HG03097 (cell line): ENCODE results near the gene AJAP1.

Experiments
- ATAC-seq: cut with Tn5 transposase; IDR thresholded peaks from one replicate; pipeline ENCODE4 v1.9.1; 2021; ENCODE audit not compliant: unreplicated experiment, low FRiP score

Gene AJAP1

GRCh38 chr1:4676253-4676652 lies 21.8 kb downstream of the AJAP1 start:
- ATAC-seq: no peak

DNA sequence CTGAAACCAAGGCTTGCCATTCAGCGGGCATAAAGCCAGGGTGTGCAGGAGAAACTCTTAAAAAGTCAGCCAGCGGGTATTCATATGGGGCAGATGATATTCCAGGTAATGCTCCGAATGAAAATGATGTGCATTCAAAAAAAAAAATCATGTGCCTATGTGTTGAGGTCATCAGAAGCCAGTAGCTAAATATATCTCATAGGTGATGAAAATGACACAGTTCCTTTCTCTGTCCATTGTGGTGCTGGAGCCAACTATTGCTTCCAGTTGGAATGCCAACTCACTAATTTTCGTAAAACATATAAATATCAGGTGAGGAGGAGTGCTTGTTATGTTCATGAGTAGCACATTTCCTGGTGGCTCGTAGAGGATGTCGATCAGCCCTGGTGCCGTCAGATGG lies 23.2 kb downstream of the AJAP1 start:
- ATAC-seq: no peak

DNA sequence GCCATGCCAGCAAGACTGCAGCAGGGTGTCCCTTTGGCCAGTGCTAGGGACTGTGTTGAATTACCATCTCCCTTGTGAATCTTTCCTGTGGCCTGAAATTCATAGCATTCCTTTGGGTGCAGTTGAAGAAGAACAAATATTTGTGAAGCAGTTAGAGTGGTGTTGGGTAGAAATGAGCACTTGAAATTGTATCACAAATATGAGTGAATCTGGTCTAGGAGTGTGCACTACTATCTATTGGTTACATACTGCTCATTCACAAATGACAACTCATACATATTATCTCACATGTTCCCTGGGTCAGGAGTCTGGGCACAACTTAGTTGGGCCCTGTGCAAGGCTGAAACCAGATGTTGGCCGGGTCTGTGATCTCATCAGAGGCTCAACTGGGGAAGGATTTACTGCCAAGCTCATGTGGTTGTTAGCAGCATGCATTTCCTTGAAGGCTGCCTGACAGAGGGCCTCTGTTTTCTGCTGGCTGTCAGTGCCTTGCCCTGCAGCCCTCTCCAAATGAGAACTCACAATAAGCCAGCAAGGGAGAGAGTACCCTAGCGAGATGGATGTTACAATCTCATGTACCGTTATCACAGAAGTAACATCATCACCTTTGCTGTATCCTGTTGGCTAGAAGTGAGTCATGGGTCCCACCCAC lies 23.8 kb downstream of the AJAP1 start:
- ATAC-seq: no peak

DNA sequence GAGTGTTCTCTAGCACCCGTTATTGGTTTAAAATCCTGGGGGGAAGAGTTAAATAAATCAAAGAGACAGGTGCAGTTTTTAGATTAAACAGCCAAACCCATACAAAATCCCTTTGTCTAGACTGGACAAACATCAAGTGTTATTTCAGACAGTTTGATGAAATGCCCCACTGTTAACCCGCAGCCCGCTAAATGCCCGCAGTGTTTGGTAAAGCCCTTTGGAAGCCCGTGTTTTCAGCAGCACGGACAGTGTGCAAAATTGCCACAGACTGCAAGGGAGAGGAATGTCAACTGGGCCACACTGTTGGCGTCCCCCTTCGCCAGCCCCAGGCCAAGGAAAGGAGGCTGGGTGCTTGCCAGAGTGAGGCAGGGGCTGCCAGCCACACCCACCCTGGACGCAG lies 26.6 kb downstream of the AJAP1 start:
- no peak for ATAC-seq

DNA sequence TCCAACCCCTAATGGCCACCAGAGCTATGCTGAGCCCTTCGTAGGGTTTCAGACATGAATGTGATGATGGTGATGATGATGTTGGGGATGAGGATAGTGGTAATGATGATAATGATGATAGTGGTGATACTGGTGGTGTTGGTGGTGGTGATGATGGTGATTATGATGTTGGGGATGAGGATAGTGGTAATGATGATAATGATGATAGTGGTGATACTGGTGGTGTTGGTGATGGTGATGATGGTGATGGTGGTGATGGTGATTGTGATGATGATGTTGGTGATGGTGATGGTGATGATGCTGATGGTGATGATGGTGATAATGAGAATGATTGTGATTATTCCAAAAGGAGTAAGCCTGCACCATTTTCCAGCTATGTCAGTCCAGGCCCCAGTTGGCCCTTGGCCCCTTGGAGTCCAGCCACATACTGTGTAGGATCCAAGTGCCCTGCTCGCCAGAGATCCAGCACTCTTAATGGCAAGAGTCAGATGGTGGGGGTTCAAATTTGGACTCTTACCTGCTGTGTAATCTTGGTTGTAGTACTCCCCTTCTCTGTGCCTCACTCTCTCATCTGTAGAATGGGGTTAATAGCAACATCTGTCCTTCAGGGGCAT lies 28.3 kb downstream of the AJAP1 start:
- no peak for ATAC-seq

DNA sequence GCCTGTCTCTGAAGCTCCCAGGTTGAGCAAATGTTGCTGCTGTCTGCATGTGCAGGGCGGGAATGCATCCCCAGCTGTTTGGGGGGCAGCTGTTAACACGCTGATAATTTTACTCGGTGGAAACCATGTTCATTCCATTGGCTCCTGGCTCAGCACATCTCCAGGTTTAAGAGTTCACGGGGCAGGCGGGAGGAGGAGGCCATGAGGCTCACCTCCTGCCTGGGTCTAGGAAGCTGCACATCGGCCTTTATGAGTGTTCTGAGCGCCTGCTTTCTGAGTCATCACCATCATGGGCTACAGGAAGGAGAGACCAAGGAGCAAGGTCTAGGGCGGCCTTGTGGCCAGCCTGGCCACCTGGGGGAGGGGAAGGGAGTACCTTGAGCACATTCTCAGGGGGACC lies 29.7 kb downstream of the AJAP1 start:
- no peak for ATAC-seq

DNA sequence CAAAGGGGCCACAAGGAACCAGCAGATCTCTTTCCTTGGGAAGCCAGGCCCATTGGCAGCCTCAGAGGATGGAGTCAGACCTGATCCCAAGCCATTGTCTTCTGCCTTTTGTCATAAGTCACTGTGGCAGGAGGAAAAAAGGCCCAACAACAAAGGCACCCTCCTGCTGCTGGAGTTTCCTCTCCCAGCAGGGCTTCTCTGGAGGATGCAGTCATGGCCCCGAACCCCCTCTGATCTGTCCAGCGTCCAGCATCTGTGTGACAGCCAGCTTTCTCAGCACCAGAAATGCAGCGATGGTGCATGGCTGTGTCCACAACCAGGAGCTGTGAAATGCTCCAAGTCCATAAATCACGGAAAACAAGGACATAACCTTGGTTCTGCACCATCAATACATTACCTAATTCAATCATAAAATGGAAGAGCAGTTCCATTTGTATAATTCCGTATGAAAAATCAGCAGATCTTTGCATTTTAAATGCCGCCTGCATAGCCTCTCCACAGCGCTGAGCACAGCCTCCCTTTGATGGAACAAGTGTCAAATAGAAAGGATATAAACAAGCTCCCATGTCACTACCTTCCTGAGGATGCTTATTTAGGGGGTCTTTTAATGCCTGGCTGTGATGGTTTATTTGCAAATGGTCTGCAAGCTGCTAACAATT lies 30.6 kb downstream of the AJAP1 start:
- ATAC-seq: no peak

- ATAC-seq: no peak
These were observed 31.1 kb downstream of the AJAP1 start for GRCh38 chr1:4685523-4685865.

DNA sequence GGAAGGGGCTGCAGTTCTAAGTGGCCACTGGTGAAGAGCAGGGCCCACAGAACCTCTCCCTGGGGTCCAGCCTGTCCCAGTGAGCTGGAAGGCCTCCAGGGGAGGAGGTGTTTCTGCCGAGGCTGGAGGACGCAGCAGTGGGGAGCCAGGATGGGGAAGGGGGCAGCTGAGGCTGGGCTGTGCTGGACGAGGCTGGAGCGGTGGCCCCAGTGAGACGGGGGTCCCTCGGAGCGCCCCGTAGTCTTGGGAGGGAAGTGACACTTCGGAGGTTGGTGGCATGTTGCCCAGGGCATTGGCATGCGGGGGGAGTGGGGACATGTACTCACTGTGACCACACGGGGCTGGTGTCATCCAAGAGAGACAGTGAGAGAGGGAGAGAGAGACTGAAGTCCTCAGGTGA lies 33.5 kb downstream of the AJAP1 start:
- no peak for ATAC-seq

DNA sequence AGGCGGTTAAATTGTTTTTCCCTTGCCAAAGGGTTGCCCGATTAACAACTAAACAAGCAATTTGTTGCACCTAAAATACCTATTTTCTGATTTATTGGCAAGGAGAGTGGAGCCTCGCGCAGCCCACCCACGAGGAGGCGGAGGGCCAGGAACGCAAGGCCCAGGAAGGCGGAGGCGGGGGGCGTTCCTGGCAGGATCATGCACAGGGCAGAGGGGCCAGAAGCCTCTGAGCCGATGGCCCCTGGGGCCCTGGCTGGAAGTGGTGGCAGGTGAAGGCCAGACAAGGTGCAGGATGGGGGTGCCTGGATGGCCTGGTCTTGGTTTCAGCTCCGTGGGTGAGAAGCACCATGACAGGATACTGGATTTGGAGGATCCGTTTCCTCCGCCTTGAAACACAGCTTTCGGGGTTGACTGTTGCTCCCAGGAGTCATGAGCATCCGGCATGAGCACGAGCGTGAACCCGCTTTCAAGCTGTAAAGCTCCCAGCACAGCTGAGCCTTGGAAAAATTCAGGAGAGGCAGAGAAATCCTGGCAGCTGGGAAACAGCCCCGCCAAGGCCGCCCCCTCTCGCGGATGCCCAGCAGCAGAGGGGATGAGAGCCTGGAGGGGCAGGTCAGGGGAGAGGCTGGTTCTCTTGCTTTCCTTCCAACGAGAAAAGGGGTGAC lies 35.0 kb downstream of the AJAP1 start:
- ATAC-seq: no peak

DNA sequence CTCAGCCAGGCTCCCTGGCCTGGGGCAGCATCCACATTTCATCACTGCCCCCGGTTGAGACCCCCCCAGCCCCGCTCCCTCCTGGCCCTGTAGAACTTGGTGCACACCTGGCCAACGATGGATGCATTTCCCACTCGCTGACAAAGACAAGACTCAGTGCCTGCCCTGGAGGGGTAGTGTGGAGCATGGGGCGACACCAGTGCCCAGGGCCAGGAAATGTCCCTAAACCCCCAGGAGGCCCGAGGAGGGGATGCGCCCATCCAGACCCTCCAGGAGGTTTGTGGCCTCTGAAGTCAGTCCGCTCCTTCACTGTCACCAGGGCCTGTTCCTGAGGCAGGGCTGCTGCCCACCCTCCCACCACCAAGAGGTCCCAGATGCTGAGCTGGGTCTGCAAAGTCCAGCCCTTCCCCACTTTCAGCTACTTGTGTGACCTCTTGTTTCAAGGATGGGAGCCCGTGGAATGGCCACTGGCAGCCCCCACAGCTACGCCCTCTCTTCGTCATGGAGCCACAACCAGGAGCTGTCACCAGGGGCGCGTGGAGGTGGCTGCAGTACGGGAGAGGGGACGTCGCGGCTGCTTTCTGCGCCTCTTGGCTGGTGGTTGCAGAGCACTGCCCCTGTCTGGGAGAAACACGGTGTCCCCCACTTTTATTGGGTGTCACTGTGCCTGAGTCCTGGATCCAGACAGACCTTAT lies 35.7 kb downstream of the AJAP1 start:
- ATAC-seq: no peak

DNA sequence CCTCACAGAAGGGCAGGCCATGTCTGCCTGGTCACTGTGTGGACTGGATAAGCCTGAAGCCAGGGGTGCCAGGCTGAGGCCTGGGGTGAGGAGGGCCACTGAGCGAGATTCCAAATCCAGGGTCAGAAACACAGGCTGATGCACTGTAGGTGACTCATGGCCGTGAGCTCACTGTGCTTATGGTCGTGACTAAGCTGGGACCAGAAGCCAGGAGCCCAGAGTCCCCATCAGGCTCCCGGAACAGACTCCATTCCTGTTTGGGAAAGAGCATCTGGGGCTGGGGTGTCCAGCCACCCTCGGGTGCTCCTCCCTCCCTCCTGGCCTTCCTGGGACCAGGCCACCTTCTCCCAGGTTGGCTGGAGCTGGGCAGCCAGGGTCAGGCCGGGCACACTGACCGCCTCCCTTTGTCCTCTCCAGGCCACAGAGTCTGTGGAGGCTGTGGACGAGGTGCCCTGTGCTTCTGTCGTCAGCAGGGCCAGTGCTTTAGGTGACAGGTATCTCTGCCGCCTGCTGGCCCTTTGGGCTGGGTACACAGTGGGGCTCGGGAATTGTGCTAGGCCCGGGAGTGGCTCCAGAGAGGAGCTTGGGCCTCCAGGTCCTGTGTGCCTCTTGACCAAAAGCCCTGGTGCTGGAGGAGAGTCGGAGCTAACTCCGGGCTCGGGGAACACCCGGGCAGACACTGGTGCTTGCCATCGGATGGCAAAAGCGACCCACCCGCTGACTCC lies 36.7 kb downstream of the AJAP1 start:
- ATAC-seq: no peak

DNA sequence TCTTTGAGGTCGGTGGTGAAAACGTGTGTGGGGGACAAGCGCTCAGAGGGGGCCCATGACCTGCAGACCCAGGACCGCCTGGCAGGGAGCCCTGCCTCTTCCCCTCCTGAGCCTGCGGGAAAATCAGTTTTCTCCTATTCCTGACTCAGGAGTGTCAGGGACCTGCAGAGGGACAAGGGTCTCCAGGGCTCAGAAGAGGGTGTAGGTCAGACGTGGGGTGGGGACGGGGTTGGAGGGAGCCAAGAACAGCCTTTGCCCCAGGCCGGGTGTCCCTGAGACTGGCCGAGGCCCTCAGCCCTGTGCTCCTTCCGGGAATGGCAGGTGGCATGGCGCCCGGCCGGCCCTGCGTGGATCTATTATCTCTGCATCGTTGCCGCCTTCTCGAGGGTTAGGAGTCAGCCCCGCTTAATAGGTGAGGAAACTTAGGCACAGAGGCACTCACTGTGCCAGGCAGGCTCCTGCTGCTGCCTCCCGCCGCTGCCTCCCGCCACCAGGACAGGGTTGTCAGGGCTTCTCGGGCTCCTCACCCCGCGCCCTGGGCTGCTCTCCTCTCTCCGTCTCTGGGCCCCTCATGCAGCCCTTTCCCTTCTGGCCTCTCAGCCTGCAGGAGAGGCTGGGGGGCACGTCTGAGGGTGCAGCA lies 37.5 kb downstream of the AJAP1 start:
- no peak for ATAC-seq

DNA sequence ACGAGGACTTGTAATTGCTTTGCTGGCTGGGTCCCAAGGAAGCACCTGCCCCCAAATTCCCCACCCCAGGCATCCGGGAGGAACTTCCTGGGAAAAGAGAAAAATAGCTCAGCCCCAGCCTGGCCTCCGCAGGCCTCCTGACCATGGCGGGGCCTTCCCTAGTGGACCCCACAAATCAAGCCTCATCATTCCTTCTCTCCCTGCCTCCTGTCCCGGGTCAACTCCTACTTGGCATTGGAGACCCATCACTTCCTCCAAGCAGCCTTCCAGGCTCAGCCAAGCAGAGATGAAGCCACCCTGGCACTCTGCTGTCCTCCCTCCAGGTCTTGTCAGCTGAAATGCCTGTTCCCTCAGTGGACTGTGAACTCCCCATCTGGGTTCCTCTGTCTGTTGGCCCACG lies 38.0 kb downstream of the AJAP1 start:
- no peak for ATAC-seq

- no peak for ATAC-seq
These were observed 38.9 kb downstream of the AJAP1 start for GRCh38 chr1:4693331-4693730.

- ATAC-seq: no peak
These were observed 39.5 kb downstream of the AJAP1 start for GRCh38 chr1:4693891-4694290.

- ATAC-seq: no peak
These were observed 40.1 kb downstream of the AJAP1 start for GRCh38 chr1:4694492-4694891.

DNA sequence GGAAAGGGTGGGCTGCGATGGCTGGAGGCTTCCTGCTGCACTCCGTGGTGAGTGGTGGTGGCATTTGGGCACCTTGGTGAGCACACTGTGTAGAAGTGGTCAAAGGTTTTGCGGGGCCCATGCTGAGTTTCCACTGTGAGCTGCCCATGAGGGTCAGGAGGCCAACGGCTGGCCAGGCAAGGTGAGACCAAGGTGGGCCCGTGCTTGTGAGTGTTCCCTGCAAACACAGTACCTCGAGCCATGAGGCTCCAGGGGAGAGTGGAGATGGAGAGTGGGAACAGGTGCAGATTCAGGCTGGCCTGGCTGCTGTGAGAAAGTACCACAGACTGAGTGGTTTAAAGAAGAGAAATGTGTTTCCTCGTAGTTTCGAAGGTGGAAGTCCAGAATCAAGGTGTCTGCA lies 40.8 kb downstream of the AJAP1 start:
- ATAC-seq: no peak

DNA sequence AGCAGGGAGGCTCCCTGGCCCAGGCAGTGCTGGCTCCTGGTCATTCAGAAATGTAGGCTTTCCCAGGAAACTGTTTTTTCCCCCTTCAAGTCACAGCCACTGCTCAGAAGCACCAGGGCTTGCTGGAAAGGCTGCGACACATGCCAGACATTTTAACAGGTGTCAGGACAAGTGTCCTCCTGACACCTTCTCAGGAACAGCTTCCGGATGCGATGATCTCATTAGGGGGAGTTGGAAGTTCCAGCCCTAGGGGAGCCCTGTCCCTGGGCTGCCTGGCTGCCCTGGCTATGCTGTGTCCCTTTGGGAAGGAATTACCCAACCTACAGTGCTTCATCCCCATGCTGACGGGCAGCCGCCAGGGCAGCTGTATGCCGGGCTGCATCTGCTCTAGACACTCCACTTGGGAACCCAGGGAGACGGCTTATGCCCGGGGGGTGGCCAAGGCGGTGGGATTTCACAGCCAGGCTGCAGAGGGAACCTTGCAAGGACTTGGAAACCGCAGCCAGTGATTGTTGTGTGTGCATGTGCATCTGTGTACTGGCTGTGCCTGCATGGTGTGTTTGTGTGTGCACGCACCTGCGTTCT lies 41.8 kb downstream of the AJAP1 start:
- no peak for ATAC-seq

- ATAC-seq: no peak
These were observed 42.3 kb downstream of the AJAP1 start for GRCh38 chr1:4696753-4697152.
